A673 (cell line): ENCODE data around the gene KCND1.

ENCODE experiments used
- EZH2 ChIP-seq: fragments of 200-600 bp; sonication (generic); IDR thresholded peaks from 2 replicates; pipeline ENCODE4 v1.6.1; 2017; ENCODE audit warnings: borderline replicate concordance, low read depth, mild to moderate bottlenecking, mixed read lengths, antibody characterized with exemption, low read length; ENCODE audit not compliant: poor library complexity, severe bottlenecking
- TF ChIP-seq, protein P1 (sequence below): fragments of 300-800, 200-600 bp; sonication (generic); conservative IDR thresholded peaks from 2 replicates; pipeline ENCODE4 v1.5.1; 2017; ENCODE audit warnings: low read depth, mild to moderate bottlenecking, antibody characterized with exemption, low read length, moderate library complexity, mixed read lengths

DNA sequence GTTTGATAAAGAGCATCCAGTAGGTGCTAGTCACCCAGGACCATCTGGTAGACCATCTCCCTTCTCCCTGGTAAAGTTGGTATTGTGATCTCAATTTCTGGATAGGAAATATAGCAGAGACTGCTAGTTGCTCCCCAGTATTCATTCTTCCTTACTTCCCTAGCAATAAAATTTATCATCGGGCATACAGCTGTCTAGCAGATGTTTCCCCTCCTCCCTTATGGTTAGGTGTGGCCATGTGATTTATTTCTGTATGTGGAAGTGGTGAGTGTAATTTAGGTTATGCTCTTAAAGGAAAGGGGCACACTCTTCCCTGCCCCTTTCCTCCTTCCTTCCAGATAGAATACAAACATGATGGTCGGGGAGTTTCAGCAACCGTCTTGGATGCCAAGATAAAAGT is 12.3 kb upstream of the KCND1 start:
- TF ChIP-seq EZH2: no peak
- TF ChIP-seq, protein P1, sequence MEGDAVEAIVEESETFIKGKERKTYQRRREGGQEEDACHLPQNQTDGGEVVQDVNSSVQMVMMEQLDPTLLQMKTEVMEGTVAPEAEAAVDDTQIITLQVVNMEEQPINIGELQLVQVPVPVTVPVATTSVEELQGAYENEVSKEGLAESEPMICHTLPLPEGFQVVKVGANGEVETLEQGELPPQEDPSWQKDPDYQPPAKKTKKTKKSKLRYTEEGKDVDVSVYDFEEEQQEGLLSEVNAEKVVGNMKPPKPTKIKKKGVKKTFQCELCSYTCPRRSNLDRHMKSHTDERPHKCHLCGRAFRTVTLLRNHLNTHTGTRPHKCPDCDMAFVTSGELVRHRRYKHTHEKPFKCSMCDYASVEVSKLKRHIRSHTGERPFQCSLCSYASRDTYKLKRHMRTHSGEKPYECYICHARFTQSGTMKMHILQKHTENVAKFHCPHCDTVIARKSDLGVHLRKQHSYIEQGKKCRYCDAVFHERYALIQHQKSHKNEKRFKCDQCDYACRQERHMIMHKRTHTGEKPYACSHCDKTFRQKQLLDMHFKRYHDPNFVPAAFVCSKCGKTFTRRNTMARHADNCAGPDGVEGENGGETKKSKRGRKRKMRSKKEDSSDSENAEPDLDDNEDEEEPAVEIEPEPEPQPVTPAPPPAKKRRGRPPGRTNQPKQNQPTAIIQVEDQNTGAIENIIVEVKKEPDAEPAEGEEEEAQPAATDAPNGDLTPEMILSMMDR: no peak
